BLaER1 (cell line): ENCODE results near the gene BICD1.

ENCODE experiments used
- H3K27ac ChIP-seq: shearing (Covaris generic); formaldehyde crosslinking; 2 replicates; pipeline ENCODE4 v1.8.1; 2022
- H3K27me3 ChIP-seq: shearing (Covaris generic); formaldehyde crosslinking; 2 replicates; pipeline ENCODE4 v1.8.1; 2022
- H3K36me3 ChIP-seq: shearing (Covaris generic); formaldehyde crosslinking; 2 replicates; pipeline ENCODE4 v1.8.1; 2022
- H3K4me1 ChIP-seq: shearing (Covaris generic); formaldehyde crosslinking; 2 replicates; pipeline ENCODE4 v1.8.1; 2022
- H3K4me2 ChIP-seq: shearing (Covaris generic); formaldehyde crosslinking; 2 replicates; pipeline ENCODE4 v1.8.1; 2022
- H3K4me3 ChIP-seq: shearing (Covaris generic); formaldehyde crosslinking; 2 replicates; pipeline ENCODE4 v1.8.1; 2022
- H3K9ac ChIP-seq: shearing (Covaris generic); formaldehyde crosslinking; 2 replicates; pipeline ENCODE4 v1.8.1; 2022
- H3K9me3 ChIP-seq: shearing (Covaris generic); formaldehyde crosslinking; 2 replicates; pipeline ENCODE4 v1.8.1; 2022
- H4K20me1 ChIP-seq: shearing (Covaris generic); formaldehyde crosslinking; 2 replicates; pipeline ENCODE4 v1.8.1; 2022
- Cebpa-rat ChIP-seq: shearing (Covaris generic); IDR thresholded peaks from 2 replicates; pipeline ENCODE4 v1.8.1; 2022

The BICD1 gene

GRCh38 chr12:32399370-32400113 lies 292.9 kb downstream of the BICD1 start, which contains the start of gene FGD4:
Gene FGD4 (plus strand): TSS chr12:32399558.
- peaks cover 13% of the 10 kb centered on the region for H3K4me1 ChIP-seq
- H3K4me3 ChIP-seq: peak within 1 kb of the TSS; percentile 83
- H3K9me3 ChIP-seq: no peaks in the 10 kb centered on the region
- no peaks in the 10 kb centered on the region for H4K20me1 ChIP-seq
- peak within 1 kb of the TSS; percentile 67 for H3K9ac ChIP-seq
- no peak for TF ChIP-seq Cebpa-rat
- peak within 1 kb of the TSS; percentile 100 for H3K4me2 ChIP-seq
- H3K36me3 ChIP-seq: no peaks in the 10 kb centered on the region
- H3K27ac ChIP-seq: peak within 1 kb of the TSS; percentile 62
- H3K27me3 ChIP-seq: peaks cover 10% of the 10 kb centered on the region

GRCh38 chr12:32400114-32400672 lies 293.5 kb downstream of the BICD1 start:
- Histone ChIP-seq H3K27me3 (peaks cover 10% of the 10 kb centered on the region), H3K9ac (peak overlapping the region; percentile 67), H3K4me2 (peak overlapping the region; percentile 100), H4K20me1 (no peaks in the 10 kb centered on the region), H3K4me1 (peaks cover 13% of the 10 kb centered on the region), H3K27ac (no peak overlapping the region), H3K4me3 (peak overlapping the region; percentile 83), H3K9me3 (no peaks in the 10 kb centered on the region), H3K36me3 (no peaks in the 10 kb centered on the region)
- TF ChIP-seq Cebpa-rat: no peak

- H4K20me1 ChIP-seq: no peaks in the 10 kb centered on the region
- TF ChIP-seq Cebpa-rat: no peak
- H3K4me2 ChIP-seq: no peak overlapping the region
- peaks cover 10% of the 10 kb centered on the region for H3K27me3 ChIP-seq
- H3K36me3 ChIP-seq: no peaks in the 10 kb centered on the region
- H3K9me3 ChIP-seq: no peaks in the 10 kb centered on the region
- H3K4me1 ChIP-seq: peaks cover 13% of the 10 kb centered on the region
- no peak overlapping the region for H3K9ac ChIP-seq
- no peak overlapping the region for H3K27ac ChIP-seq
- H3K4me3 ChIP-seq: no peak overlapping the region
These were observed 294.2 kb downstream of the BICD1 start for GRCh38 chr12:32400866-32401265.

- H3K4me1 ChIP-seq: peaks cover 13% of the 10 kb centered on the region
- no peak overlapping the region for H3K27ac ChIP-seq
- no peak overlapping the region for H3K9ac ChIP-seq
- no peak overlapping the region for H3K4me2 ChIP-seq
- no peak for TF ChIP-seq Cebpa-rat
- no peaks in the 10 kb centered on the region for H3K36me3 ChIP-seq
- H4K20me1 ChIP-seq: no peaks in the 10 kb centered on the region
- peaks cover 10% of the 10 kb centered on the region for H3K27me3 ChIP-seq
- no peak overlapping the region for H3K4me3 ChIP-seq
- H3K9me3 ChIP-seq: no peaks in the 10 kb centered on the region
These were observed 295.5 kb downstream of the BICD1 start for GRCh38 chr12:32402170-32402569.

GRCh38 chr12:32402946-32403345 lies 296.3 kb downstream of the BICD1 start:
- Histone ChIP-seq H3K4me1 (peaks cover 13% of the 10 kb centered on the region), H3K27ac (no peak overlapping the region), H3K4me3 (no peak overlapping the region)

GRCh38 chr12:32407795-32408194 lies 301.1 kb downstream of the BICD1 start:
- Histone ChIP-seq H3K4me3 (no peak overlapping the region), H3K9ac (no peak overlapping the region), H3K27ac (no peak overlapping the region), H4K20me1 (no peaks in the 10 kb centered on the region), H3K27me3 (no peaks in the 10 kb centered on the region), H3K4me1 (no peaks in the 10 kb centered on the region), H3K9me3 (no peaks in the 10 kb centered on the region), H3K4me2 (no peak overlapping the region), H3K36me3 (no peaks in the 10 kb centered on the region)
- no peak for TF ChIP-seq Cebpa-rat

More at GRCh38 chr12:32402946-32403345, 296.3 kb downstream of the BICD1 start:
- no peak for TF ChIP-seq Cebpa-rat
- Histone ChIP-seq H3K9ac (no peak overlapping the region), H3K4me2 (no peak overlapping the region), H4K20me1 (no peaks in the 10 kb centered on the region), H3K27me3 (peaks cover 10% of the 10 kb centered on the region), H3K9me3 (no peaks in the 10 kb centered on the region), H3K36me3 (no peaks in the 10 kb centered on the region)

GRCh38 chr12:32413412-32413811 lies 306.8 kb downstream of the BICD1 start:
- TF ChIP-seq Cebpa-rat: no peak
- Histone ChIP-seq H3K4me2 (no peak overlapping the region), H3K27me3 (no peaks in the 10 kb centered on the region), H3K4me1 (no peaks in the 10 kb centered on the region), H3K9ac (no peak overlapping the region), H3K9me3 (peaks cover 4% of the 10 kb centered on the region), H3K4me3 (no peak overlapping the region), H3K36me3 (no peaks in the 10 kb centered on the region), H4K20me1 (no peaks in the 10 kb centered on the region), H3K27ac (no peak overlapping the region)

DNA sequence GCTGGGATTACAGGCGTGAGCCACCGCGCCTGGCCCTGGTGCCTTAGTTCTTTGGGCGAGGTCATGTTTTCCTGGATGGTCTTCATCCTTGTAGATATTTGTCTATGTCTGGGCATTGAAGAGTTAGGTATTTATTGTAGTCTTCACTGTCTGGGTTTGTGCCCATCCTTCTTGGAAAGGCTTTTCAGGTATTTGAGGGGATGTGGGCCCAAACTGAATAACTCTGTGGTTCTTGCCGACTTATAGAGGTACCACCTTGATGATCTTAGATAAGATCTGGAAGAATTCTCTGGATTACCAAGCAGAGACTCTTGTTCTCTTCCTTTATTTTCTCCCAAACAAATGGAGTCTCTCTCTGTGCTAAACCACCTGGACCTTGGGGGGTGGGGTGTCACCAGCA lies 311.6 kb downstream of the BICD1 start:
- peaks cover 12% of the 10 kb centered on the region for H3K4me1 ChIP-seq
- no peak overlapping the region for H3K4me3 ChIP-seq
- no peaks in the 10 kb centered on the region for H3K36me3 ChIP-seq
- peaks cover 12% of the 10 kb centered on the region for H3K9me3 ChIP-seq
- TF ChIP-seq Cebpa-rat: no peak
- no peak overlapping the region for H3K4me2 ChIP-seq
- no peaks in the 10 kb centered on the region for H4K20me1 ChIP-seq
- no peak overlapping the region for H3K27ac ChIP-seq
- H3K9ac ChIP-seq: no peak overlapping the region
- H3K27me3 ChIP-seq: no peaks in the 10 kb centered on the region

GRCh38 chr12:32418903-32419519 lies 312.4 kb downstream of the BICD1 start:
- TF ChIP-seq Cebpa-rat: no peak
- Histone ChIP-seq H3K4me1 (peaks cover 12% of the 10 kb centered on the region), H3K36me3 (no peaks in the 10 kb centered on the region), H3K4me2 (peak overlapping the region; percentile 0; the same call in 1 of the 2 replicates), H3K27ac (no peak overlapping the region; the same call in 1 of the 2 replicates), H3K27me3 (no peaks in the 10 kb centered on the region), H4K20me1 (no peaks in the 10 kb centered on the region), H3K9ac (no peak overlapping the region), H3K4me3 (no peak overlapping the region), H3K9me3 (peaks cover 18% of the 10 kb centered on the region)

DNA sequence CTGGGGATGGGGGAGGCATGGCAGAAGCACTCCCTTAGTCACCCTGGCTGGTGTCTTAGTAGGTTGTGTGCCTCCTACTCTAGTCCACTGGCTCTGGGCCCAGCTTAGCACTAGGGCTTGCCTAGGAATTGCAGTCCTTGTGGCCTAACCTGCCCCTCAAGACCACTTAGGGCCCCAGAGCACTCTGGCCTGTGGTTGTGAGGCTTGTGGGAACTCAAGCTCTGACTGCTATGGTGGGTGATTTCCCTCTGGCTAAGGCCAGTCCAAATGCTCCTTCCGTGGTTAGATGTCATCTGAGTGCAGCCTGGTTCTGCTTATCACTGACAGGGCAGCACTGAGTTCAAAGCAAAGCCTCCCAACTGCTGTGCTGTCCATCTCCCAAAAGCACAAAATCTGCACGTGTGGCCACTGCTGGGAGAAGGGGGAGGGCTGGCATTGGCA lies 312.9 kb downstream of the BICD1 start:
- Histone ChIP-seq H3K36me3 (no peaks in the 10 kb centered on the region), H3K27ac (no peak overlapping the region; the same call in 1 of the 2 replicates), H3K4me2 (peak overlapping the region; percentile 0; the same call in 1 of the 2 replicates), H3K9me3 (peaks cover 18% of the 10 kb centered on the region), H3K27me3 (no peaks in the 10 kb centered on the region), H4K20me1 (no peaks in the 10 kb centered on the region), H3K9ac (no peak overlapping the region), H3K4me3 (no peak overlapping the region), H3K4me1 (peaks cover 12% of the 10 kb centered on the region)
- TF ChIP-seq Cebpa-rat: no peak
